ENCODE measurements around the gene METAP2. TPM values are rescaled to one million over a fixed set of nuclear protein-coding genes. Genes with fewer than 3 reads are reported as not detected.

METAP2 gene
- polyA plus RNA-seq, 1 experiment: 135 TPM

DNA sequence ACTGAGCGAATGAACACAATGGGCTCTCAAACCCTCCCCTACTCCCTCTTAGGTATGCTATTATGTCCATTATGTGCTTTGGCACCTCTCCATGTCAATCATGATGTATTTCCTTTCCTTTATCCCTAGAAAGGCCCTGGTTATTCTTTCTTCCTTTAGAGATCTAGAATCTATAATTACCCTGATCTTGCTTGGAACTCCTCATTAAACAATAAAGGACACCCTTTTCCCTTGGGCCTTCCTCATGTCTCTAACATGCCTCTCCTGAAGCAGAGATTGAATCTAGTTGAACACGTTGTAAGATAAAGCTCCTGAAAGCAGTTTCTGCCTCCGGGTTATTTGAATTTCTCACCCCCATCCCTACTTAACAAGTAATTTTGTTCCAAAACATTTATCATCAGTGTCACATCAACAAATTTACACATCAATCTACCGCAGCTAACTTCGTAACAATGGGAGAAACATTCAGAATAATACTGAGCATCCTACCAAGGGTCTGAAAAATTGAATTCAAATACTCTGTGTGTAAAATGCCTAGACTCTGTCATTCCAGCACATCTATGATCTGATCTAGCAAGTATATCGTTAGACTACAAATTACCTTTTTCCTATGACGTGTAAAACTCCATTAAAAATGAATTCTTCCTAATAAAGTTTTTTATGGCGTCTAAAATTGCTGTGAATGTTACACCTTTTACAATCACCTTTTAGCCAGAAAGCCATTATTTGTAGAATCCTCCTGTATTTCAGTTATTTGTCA lies 72.0 kb downstream of the METAP2 start:
- CTCF ChIA-PET: interaction anchor here (0.7 kb wide), 1 partner anchor 11 kb away, joined by 3 read pairs; no protein-coding TSS in a partner anchor
- no peak for DNase-seq (ENCODE audit: low read depth, low spot score)
- TF ChIP-seq, protein P1, sequence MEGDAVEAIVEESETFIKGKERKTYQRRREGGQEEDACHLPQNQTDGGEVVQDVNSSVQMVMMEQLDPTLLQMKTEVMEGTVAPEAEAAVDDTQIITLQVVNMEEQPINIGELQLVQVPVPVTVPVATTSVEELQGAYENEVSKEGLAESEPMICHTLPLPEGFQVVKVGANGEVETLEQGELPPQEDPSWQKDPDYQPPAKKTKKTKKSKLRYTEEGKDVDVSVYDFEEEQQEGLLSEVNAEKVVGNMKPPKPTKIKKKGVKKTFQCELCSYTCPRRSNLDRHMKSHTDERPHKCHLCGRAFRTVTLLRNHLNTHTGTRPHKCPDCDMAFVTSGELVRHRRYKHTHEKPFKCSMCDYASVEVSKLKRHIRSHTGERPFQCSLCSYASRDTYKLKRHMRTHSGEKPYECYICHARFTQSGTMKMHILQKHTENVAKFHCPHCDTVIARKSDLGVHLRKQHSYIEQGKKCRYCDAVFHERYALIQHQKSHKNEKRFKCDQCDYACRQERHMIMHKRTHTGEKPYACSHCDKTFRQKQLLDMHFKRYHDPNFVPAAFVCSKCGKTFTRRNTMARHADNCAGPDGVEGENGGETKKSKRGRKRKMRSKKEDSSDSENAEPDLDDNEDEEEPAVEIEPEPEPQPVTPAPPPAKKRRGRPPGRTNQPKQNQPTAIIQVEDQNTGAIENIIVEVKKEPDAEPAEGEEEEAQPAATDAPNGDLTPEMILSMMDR (IDR thresholded peaks at IDR 0.05; ENCODE audit: low read depth, low read length): no peak
- Histone ChIP-seq H3K27ac (ENCODE audit: low read depth, low read length) (peak overlapping the region; percentile 52), H3K27me3 (ENCODE audit: control insufficient read depth, insufficient read depth, low read length) (no peaks in the 10 kb centered on the region), H3K9me3 (ENCODE audit: control insufficient read depth, insufficient read depth, low read length) (peaks cover 6% of the 10 kb centered on the region; the same call in 1 of the 2 replicates), H3K4me3 (ENCODE audit: low read depth, low read length) (peak overlapping the region; percentile 84)
- POLR2A ChIA-PET: no interaction called here

DNA sequence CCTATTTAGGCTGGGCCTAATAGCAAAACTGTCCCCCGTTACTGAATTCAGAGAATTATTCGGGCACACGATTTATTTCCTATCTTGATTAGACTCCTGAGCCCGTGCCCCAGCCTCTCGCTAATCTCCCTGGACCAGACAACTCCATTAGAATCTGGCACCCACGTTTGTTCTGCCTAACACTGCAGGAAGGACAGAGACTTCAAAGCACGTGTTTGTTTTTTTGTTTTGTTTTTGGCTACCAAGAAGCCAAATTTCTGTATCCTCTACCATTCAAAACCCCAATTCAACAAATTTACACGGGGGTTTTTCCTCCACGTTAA lies 72.5 kb downstream of the METAP2 start:
- CTCF ChIA-PET: interaction anchor here (1.2 to 1.7 kb wide), 2 partner anchors 12 to 29 kb away, joined by 10 read pairs; no protein-coding TSS in a partner anchor
- peaks cover 6% of the 10 kb centered on the region; the same call in 1 of the 2 replicates for H3K9me3 ChIP-seq (ENCODE audit: control insufficient read depth, insufficient read depth, low read length)
- peak overlapping the region; percentile 84 for H3K4me3 ChIP-seq (ENCODE audit: low read depth, low read length)
- H3K27ac ChIP-seq (ENCODE audit: low read depth, low read length): no peak overlapping the region
- TF ChIP-seq, protein P1 (IDR thresholded peaks at IDR 0.05; ENCODE audit: low read depth, low read length): no peak
- POLR2A ChIA-PET: interaction anchor here (1.6 kb wide), 1 partner anchor 8 kb away, joined by 6 read pairs; no protein-coding TSS in a partner anchor
- DNase-seq (ENCODE audit: low read depth, low spot score): no peak
- no peaks in the 10 kb centered on the region for H3K27me3 ChIP-seq (ENCODE audit: control insufficient read depth, insufficient read depth, low read length)

DNA sequence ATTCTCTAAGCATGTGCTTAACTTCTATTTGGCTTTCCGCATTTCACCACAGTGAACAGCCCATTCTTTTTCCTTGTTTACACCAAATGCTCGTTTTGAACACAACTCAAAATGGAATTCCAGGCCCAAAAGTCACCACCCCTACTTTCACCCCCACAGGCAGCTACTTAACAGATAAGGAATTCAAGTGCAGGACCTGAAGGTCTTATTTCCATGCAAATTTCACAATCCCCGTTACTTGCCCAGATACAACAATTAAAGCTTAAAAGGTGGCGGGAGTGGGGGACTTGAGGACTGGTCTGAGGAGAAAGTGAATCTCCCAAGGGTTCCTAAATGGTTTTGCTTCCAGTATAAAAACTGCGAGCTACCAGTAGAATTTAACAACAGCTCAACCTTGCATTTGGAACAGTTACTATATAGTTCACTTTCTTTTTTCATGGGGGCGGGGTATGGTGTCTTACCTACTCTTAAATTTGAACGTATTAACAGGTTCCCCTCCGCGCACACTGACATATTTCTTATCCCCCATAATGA lies 73.6 kb downstream of the METAP2 start:
- TF ChIP-seq, protein P1 (IDR thresholded peaks at IDR 0.05; ENCODE audit: low read depth, low read length): no peak
- peak overlapping the region; percentile 84 for H3K4me3 ChIP-seq (ENCODE audit: low read depth, low read length)
- H3K27me3 ChIP-seq (ENCODE audit: control insufficient read depth, insufficient read depth, low read length): no peaks in the 10 kb centered on the region
- POLR2A ChIA-PET: interaction anchor here (0.6 to 1.6 kb wide), 5 partner anchors 9 to 379 kb away, joined by 3 to 7 read pairs (median 4); partner anchors contain the start of gene METAP2
- H3K9me3 ChIP-seq (ENCODE audit: control insufficient read depth, insufficient read depth, low read length): peaks cover 6% of the 10 kb centered on the region; the same call in 1 of the 2 replicates
- CTCF ChIA-PET: interaction anchor here (0.6 to 1.7 kb wide), 4 partner anchors 13 to 301 kb away, joined by 3 to 10 read pairs (median 6); no protein-coding TSS in a partner anchor
- H3K27ac ChIP-seq (ENCODE audit: low read depth, low read length): peak overlapping the region; percentile 99
- peak; percentile 92 for DNase-seq (ENCODE audit: low read depth, low spot score)

DNA sequence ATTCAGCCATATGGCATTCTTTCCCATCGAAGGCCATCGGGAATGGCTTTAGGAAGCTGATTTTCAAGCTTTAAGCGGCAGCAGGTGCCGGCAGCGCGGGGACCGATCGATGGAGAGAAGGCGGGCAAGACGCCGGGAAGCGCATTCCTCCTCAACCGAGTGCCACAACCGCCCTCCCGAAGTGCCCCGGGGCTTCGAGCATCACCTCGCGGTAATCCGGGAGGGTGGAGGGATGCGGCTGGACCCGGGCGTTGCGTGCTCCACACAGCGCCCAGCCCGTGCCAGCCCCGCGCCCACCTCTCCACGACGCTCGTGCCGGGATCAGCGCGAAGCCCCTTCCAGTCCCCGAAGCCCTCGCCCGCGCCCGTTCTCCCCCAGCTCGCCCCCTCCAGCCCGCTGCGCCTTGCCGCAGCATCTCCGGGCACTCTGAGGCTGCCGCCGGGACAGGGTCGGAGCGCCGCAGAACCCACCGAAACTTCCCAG lies 74.1 kb downstream of the METAP2 start:
- Histone ChIP-seq H3K4me3 (ENCODE audit: low read depth, low read length) (peak overlapping the region; percentile 84), H3K9me3 (ENCODE audit: control insufficient read depth, insufficient read depth, low read length) (peaks cover 6% of the 10 kb centered on the region; the same call in 1 of the 2 replicates), H3K27ac (ENCODE audit: low read depth, low read length) (peak overlapping the region; percentile 99), H3K27me3 (ENCODE audit: control insufficient read depth, insufficient read depth, low read length) (no peaks in the 10 kb centered on the region)
- TF ChIP-seq, protein P1 (IDR thresholded peaks at IDR 0.05; ENCODE audit: low read depth, low read length): no peak
- DNase-seq (ENCODE audit: low read depth, low spot score): no peak
- POLR2A ChIA-PET: interaction anchor here (0.7 to 1.6 kb wide), 4 partner anchors 10 to 89 kb away, joined by 3 to 7 read pairs (median 5); partner anchors contain the start of gene METAP2
- CTCF ChIA-PET: interaction anchor here (0.6 to 1.7 kb wide), 2 partner anchors 21 to 27 kb away, joined by 3 to 10 read pairs; no protein-coding TSS in a partner anchor
